ENCODE data around the gene JAG1. TPM values are rescaled to one million over a fixed set of nuclear protein-coding genes. Genes with fewer than 3 reads are reported as not detected.

JAG1 gene
- total RNA-seq, 1 donor from 2014 or later: 58.4 TPM

DNA sequence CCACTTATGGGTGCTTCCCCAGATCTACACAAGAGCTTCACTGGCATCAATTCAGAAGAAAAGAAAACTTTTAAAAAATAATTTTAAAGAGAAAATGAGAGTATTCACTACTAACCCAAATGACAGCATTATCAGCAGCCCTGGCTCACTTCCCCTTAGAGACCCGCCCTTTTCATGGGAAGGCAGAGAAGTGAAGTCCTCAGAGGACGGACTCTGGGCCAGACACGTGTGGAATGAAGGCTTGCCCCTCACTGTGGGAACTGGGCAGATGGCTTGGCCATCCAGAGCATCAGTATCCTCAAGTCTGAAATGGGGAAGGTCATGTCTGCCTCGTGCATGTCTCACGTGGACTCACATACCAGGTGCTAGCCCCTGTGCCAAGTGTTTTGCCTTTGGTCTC lies 63.5 kb downstream of the JAG1 start:
- no peak for DNase-seq (ENCODE audit: extremely low spot score, unreplicated experiment)
- Mint-ChIP-seq H3K4me3 (no peak overlapping the region), H3K9me3 (no peaks in the 10 kb centered on the region), H3K4me1 (ENCODE audit: unreplicated experiment) (no peaks in the 10 kb centered on the region), H3K36me3 (peaks cover 24% of the 10 kb centered on the region), H3K27me3 (no peaks in the 10 kb centered on the region), H3K27ac (no peak overlapping the region)
- TF ChIP-seq, protein P1, sequence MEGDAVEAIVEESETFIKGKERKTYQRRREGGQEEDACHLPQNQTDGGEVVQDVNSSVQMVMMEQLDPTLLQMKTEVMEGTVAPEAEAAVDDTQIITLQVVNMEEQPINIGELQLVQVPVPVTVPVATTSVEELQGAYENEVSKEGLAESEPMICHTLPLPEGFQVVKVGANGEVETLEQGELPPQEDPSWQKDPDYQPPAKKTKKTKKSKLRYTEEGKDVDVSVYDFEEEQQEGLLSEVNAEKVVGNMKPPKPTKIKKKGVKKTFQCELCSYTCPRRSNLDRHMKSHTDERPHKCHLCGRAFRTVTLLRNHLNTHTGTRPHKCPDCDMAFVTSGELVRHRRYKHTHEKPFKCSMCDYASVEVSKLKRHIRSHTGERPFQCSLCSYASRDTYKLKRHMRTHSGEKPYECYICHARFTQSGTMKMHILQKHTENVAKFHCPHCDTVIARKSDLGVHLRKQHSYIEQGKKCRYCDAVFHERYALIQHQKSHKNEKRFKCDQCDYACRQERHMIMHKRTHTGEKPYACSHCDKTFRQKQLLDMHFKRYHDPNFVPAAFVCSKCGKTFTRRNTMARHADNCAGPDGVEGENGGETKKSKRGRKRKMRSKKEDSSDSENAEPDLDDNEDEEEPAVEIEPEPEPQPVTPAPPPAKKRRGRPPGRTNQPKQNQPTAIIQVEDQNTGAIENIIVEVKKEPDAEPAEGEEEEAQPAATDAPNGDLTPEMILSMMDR (conservative IDR thresholded peaks at IDR 0.05): no peak

GRCh38 chr20:10609770-10610169 lies 64.0 kb downstream of the JAG1 start:
- no peaks in the 10 kb centered on the region for H3K4me1 Mint-ChIP-seq (ENCODE audit: unreplicated experiment)
- H3K27me3 Mint-ChIP-seq: no peaks in the 10 kb centered on the region
- H3K9me3 Mint-ChIP-seq: no peaks in the 10 kb centered on the region
- H3K27ac Mint-ChIP-seq: no peak overlapping the region
- peaks cover 21% of the 10 kb centered on the region for H3K36me3 Mint-ChIP-seq
- DNase-seq (ENCODE audit: extremely low spot score, unreplicated experiment): no peak
- H3K4me3 Mint-ChIP-seq: no peak overlapping the region
- TF ChIP-seq, protein P1 (conservative IDR thresholded peaks at IDR 0.05): no peak

- Mint-ChIP-seq H3K9me3 (no peaks in the 10 kb centered on the region), H3K36me3 (peaks cover 21% of the 10 kb centered on the region), H3K27ac (no peak overlapping the region), H3K4me3 (no peak overlapping the region), H3K4me1 (ENCODE audit: unreplicated experiment) (peaks cover 3% of the 10 kb centered on the region), H3K27me3 (no peaks in the 10 kb centered on the region)
- TF ChIP-seq, protein P1 (conservative IDR thresholded peaks at IDR 0.05): no peak
- no peak for DNase-seq (ENCODE audit: extremely low spot score, unreplicated experiment)
These were observed 64.5 kb downstream of the JAG1 start for GRCh38 chr20:10609276-10609675.

DNA sequence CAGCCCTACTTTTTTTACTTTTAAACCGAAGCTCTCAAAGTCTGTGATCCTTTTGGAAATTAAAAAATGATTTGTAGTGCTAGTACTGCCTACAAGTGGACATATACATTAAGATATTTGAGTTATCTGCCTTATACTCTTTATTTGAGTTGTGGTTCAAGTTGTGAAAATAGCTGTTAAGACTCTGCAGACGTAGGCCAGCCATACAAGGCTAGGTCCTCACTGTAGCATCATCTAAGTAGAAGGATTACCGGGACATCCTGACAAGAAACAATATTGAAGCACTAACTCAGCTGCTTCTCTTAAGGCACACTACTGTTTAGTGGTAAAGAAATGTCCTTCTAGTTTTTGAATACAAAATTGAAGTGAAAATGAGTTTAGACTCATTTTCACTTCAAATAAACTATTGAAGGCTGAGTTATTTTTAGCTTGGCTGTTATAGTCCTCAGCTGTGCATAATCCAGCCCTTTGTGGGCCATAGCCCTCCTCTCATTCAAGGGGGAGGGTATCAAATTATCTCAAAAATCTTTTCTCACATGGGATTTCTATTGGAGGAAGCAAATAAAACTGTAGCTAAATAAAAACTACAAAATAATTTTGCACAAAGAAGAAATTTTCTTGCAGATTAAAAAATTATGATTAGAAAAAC lies 68.1 kb downstream of the JAG1 start:
- Mint-ChIP-seq H3K27me3 (no peaks in the 10 kb centered on the region), H3K4me1 (ENCODE audit: unreplicated experiment) (peaks cover 23% of the 10 kb centered on the region), H3K4me3 (no peak overlapping the region), H3K36me3 (peaks cover 35% of the 10 kb centered on the region), H3K9me3 (no peaks in the 10 kb centered on the region), H3K27ac (no peak overlapping the region)
- TF ChIP-seq, protein P1 (conservative IDR thresholded peaks at IDR 0.05): no peak
- DNase-seq (ENCODE audit: extremely low spot score, unreplicated experiment): no peak

DNA sequence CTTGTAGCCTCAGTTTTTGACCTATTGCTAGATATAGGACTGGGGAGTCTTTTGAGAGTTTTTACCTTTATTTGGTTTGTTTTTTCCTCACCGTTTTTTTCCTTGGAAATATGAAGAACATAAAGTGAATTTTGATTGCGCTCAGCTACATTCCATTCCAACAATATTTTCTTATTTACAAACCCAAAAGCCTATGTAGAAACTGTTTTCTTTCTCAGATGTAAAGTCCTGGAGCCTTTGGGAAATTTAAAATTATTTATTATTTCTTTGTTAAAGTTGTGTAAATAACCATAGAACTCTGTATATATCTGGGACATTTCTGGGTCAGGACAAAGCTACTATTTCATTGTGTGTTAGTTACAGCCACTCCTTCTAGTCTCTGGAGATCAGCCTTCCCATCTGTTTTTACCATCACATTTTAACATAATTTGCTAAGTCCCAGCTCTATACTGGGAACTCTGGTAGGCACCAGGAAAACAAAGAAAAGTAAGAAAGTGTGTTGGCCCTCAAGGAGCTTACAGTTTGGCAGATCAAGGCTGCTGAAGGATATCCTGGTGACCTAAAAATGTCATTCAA lies 68.8 kb downstream of the JAG1 start:
- no peak for DNase-seq (ENCODE audit: extremely low spot score, unreplicated experiment)
- Mint-ChIP-seq H3K27ac (no peak overlapping the region), H3K27me3 (no peaks in the 10 kb centered on the region), H3K9me3 (no peaks in the 10 kb centered on the region), H3K4me3 (no peak overlapping the region), H3K36me3 (peaks cover 35% of the 10 kb centered on the region), H3K4me1 (ENCODE audit: unreplicated experiment) (peaks cover 23% of the 10 kb centered on the region)
- TF ChIP-seq, protein P1 (conservative IDR thresholded peaks at IDR 0.05): no peak
